HepG2 (cell line): ENCODE results near the gene TSPAN15. TPM values are rescaled to one million over a fixed set of nuclear protein-coding genes. Genes with fewer than 3 reads are reported as not detected.

Experiments used
- ATAC-seq: fragments of 200-7000 bp; cut with Tn5 transposase; 3 replicates; pipeline ENCODE4 v1.9.1; 2020; ENCODE audit warnings: mild to moderate bottlenecking, moderate library complexity
- BruUV-seq: library from RNA; stranded (reverse); fragments of 400-500 nt; replicated peaks from 2 replicates; lab custom pipeline; 2021; lab: Mats Ljungman, UMichigan
- CTCF ChIA-PET: fragments of 300-600 bp; formaldehyde crosslinking; extraction: SDS; loops from one replicate; lab custom pipeline; 2021; ENCODE audit warnings: low total read pairs, inconsistent platforms, low intra/inter-chr PET ratio; lab: Yijun Ruan, JAX
- POLR2A ChIA-PET: fragments of 350-600 bp; sonication (Branson Sonifier 250); formaldehyde crosslinking; loops from one replicate; lab custom pipeline; 2020; ENCODE audit warnings: antibody characterized with exemption, inconsistent platforms; lab: Yijun Ruan, JAX
- DNase-seq: peaks from one replicate; pipeline ENCODE4 v3.0.0-alpha.2; 2015; ENCODE audit warnings: low spot score
- FAIRE-seq: peaks from 3 replicates; lab custom pipeline; 2011; peaks lifted over from hg19 to GRCh38; lab: Jason Lieb, UNC
- H2AFZ ChIP-seq: one replicate; pipeline ENCODE4 v1.6.1; 2011; ENCODE audit warnings: low read length, inconsistent platforms
- H3K27ac ChIP-seq: fragments of 300-600 bp; 3 replicates; pipeline ENCODE4 v1.8.0; 2011; ENCODE audit warnings: mixed run types, mild to moderate bottlenecking, mixed read lengths, low read length, inconsistent platforms; ENCODE audit not compliant: insufficient read depth; ENCODE audit errors: extremely low read length
- H3K27me3 ChIP-seq, 2 experiments: fragments of 200-600 bp in 1 of 2; 2 replicates in 1 of 2; 3 replicates in 1 of 2; pipeline versions ENCODE4 v1.6.0 to v1.8.0; 2011; ENCODE audit warnings: low read length in 2 of 2, mild to moderate bottlenecking in 2 of 2, moderate library complexity in 2 of 2, inconsistent platforms in 1 of 2; ENCODE audit not compliant: insufficient read depth in 2 of 2, control insufficient read depth in 1 of 2
- H3K36me3 ChIP-seq, 2 experiments: fragments of 200-600 bp in 1 of 2; replicated peaks in 1 of 2; 2 replicates in 1 of 2; 3 replicates in 1 of 2; pipeline versions ENCODE4 v1.5.1 to v1.8.0; 2011; ENCODE audit warnings: low read length in 2 of 2, inconsistent platforms in 1 of 2; ENCODE audit not compliant: insufficient read depth in 2 of 2, control insufficient read depth in 1 of 2
- H3K4me1 ChIP-seq: 2 replicates; pipeline ENCODE4 v1.5.1; 2012; ENCODE audit warnings: low read length, inconsistent platforms; ENCODE audit not compliant: insufficient read depth
- H3K4me2 ChIP-seq: 2 replicates; pipeline ENCODE4 v1.6.0; 2011; ENCODE audit warnings: low read depth, low read length, inconsistent platforms
- H3K4me3 ChIP-seq, 3 experiments: fragments of 200-600 bp in 1 of 3; sonication (generic), shearing (Covaris generic) in 1 of 3; replicated peaks in 1 of 3; 2 replicates each; pipeline ENCODE4 v1.5.1; 2011 to 2016; ENCODE audit warnings: low read length in 3 of 3, inconsistent platforms in 2 of 3, low read depth in 2 of 3, mild to moderate bottlenecking in 2 of 3, control low read depth in 1 of 3, mixed read lengths in 1 of 3; ENCODE audit not compliant: insufficient read depth in 1 of 3
- H3K79me2 ChIP-seq: one replicate; pipeline ENCODE4 v1.6.1; 2011; ENCODE audit warnings: low read length, inconsistent platforms; ENCODE audit not compliant: insufficient read depth
- H3K9ac ChIP-seq: 2 replicates; pipeline ENCODE4 v1.6.0; 2011; ENCODE audit warnings: mild to moderate bottlenecking, low read depth, low read length, inconsistent platforms; ENCODE audit not compliant: insufficient read depth
- H3K9me3 ChIP-seq: 2 replicates; pipeline ENCODE4 v1.5.1; 2012; ENCODE audit warnings: mild to moderate bottlenecking, low read length
- H4K20me1 ChIP-seq: 2 replicates; pipeline ENCODE4 v1.6.0; 2011; ENCODE audit warnings: inconsistent platforms, mild to moderate bottlenecking, low read length, moderate library complexity; ENCODE audit not compliant: insufficient read depth
- ASH2L ChIP-seq: fragments of 300-600, 200-600 bp; sonication (generic); IDR thresholded peaks from 2 replicates; pipeline ENCODE4 v1.7.0; 2017; ENCODE audit warnings: low read depth, mild to moderate bottlenecking, moderate library complexity, mixed read lengths, low read length; ENCODE audit not compliant: insufficient read length
- ELF1 ChIP-seq: sonication (generic); formaldehyde crosslinking; IDR thresholded peaks from 2 replicates; pipeline ENCODE4 v1.4.0; 2020; ENCODE audit warnings: missing genetic modification reagents
- KAT2B ChIP-seq: fragments of 150-350 bp; IDR thresholded peaks from 2 replicates; pipeline ENCODE4 v1.6.1; 2014; ENCODE audit warnings: low read depth, low read length, borderline replicate concordance
- NFATC3 ChIP-seq: sonication (generic); formaldehyde crosslinking; IDR thresholded peaks from 2 replicates; pipeline ENCODE4 v1.5.1; 2020; ENCODE audit warnings: mild to moderate bottlenecking, missing genetic modification reagents
- RAD21 ChIP-seq: fragments of 450-650 bp; formaldehyde crosslinking; IDR thresholded peaks from 2 replicates; pipeline ENCODE4 v1.5.0; 2020; ENCODE audit warnings: mild to moderate bottlenecking
- RFX1 ChIP-seq: fragments of 450-650 bp; IDR thresholded peaks from 2 replicates; pipeline ENCODE4 v1.6.1; 2017
- SMARCE1 ChIP-seq: fragments of 450-650 bp; IDR thresholded peaks from 2 replicates; pipeline ENCODE4 v1.6.1; 2017; ENCODE audit warnings: borderline replicate concordance
- U2AF2 ChIP-seq: fragments of 200-400 bp; formaldehyde crosslinking; IDR thresholded peaks from 2 replicates; pipeline ENCODE4 v1.6.1; 2017; ENCODE audit warnings: low read depth, mild to moderate bottlenecking, low read length
- ZIK1 ChIP-seq: sonication (generic); formaldehyde crosslinking; IDR thresholded peaks from 2 replicates; pipeline ENCODE4 v1.5.0; 2020; ENCODE audit warnings: mild to moderate bottlenecking, low read depth, missing genetic modification reagents, borderline replicate concordance
- ZNF180 ChIP-seq: sonication (generic); formaldehyde crosslinking; IDR thresholded peaks from 2 replicates; pipeline ENCODE4 v1.4.0; 2020; ENCODE audit warnings: low read depth, missing genetic modification reagents, borderline replicate concordance
- ZSCAN9 ChIP-seq: IDR thresholded peaks from 2 replicates; pipeline ENCODE4 v1.6.1; 2016; ENCODE audit warnings: borderline replicate concordance
- WGBS: methylation state at CpG from one replicate; pipeline ENCODE4 v1.1.6; 2017; ENCODE audit warnings: low lambda C conversion rate; 5-methylcytosine and 5-hydroxymethylcytosine counted together
- in situ Hi-C: cut with HindIII; loops from 2 replicates; pipeline ENCODE4 v1.10.0; 2017; ENCODE audit warnings: low pct_unique_long_range_greater_than_20kb; ENCODE audit not compliant: extremely low pct_ligation_motif_present
- intact Hi-C: fragments of 100-400 bp; cut with micrococcal nuclease; formaldehyde crosslinking; loops from one replicate; pipeline ENCODE4 v1.10.0; 2022; ENCODE audit not compliant: unreplicated experiment
- polyA plus RNA-seq, 8 experiments: library from polyadenylated mRNA; depleted of rRNA in 3 of 8; stranded (reverse) in 7 of 8; unstranded in 1 of 8; fragments of >200 nt; fragmentation: Illumina TruSeq in 4 of 8; extraction: Trizol in 4 of 8; gene quantifications; 2 replicates each; pipeline versions ENCODE4 v1.2.1 to v1.2.3, GENCODE V29; 2011 to 2016; ENCODE audit warnings: low read depth in 4 of 8, missing spikeins in 1 of 8, mixed read lengths in 1 of 8; ENCODE audit not compliant: insufficient read depth in 1 of 8
- total RNA-seq, 5 experiments: library from RNA; depleted of rRNA; stranded (reverse); fragments of >200 nt; fragmentation: Illumina TruSeq; extraction: Trizol; gene quantifications; 2 replicates each; pipeline ENCODE4 v1.2.3, GENCODE V29; 2016; ENCODE audit warnings: low read depth in 1 of 5
- TF ChIP-seq, protein P1 (sequence below): sonication (generic); formaldehyde crosslinking; IDR thresholded peaks from 2 replicates; pipeline ENCODE4 v1.8.0; 2022; ENCODE audit warnings: missing genetic modification reagents, mild to moderate bottlenecking, inconsistent platforms, borderline replicate concordance
- TF ChIP-seq, protein P2 (sequence below): sonication (generic); formaldehyde crosslinking; IDR thresholded peaks from 2 replicates; pipeline ENCODE4 v1.8.1; 2023; ENCODE audit warnings: mild to moderate bottlenecking, inconsistent platforms, moderate library complexity, missing genetic modification reagents, borderline replicate concordance

TSPAN15 gene
- total and polyA plus RNA-seq, 2 of the 13 experiments (the other 11 are each of a cell fraction or from before 2014, with no cell fraction given), result 0.27 to 3.2 TPM

DNA sequence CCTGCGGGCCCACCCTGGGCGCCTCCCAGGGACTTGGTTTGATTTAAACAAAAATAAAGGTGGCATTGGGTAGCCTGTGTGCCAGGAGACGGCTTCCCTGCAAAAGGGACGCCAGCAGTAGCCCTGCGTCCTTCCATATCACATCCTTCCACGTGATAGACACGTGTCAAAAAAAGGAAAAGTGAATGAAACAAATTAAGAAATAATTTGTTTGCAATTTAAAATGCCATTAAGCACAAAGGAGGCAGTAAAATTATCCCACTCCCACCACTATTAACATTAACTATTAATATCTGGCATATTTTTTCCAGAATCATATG is 42.1 kb upstream of the TSPAN15 start:
- Histone ChIP-seq H2AFZ (no peak overlapping the region), H3K79me2 (no peaks in the 10 kb centered on the region), H4K20me1 (no peaks in the 10 kb centered on the region), H3K4me3 (peak overlapping the region in 1 of 3 experiments; percentile 21; a peak in 1 of 6 replicates), H3K27me3 (0 out of 5 replicates have a peak, but pooled peaks cover 0 to 4% of the 10 kb centered on the region in 2 experiments), H3K9me3 (no peaks in the 10 kb centered on the region), H3K36me3 (no peaks in the 10 kb centered on the region), H3K9ac (no peak overlapping the region), H3K4me2 (peak overlapping the region; percentile 59), H3K27ac (no peak overlapping the region), H3K4me1 (peaks cover 13% of the 10 kb centered on the region)
- no peak for TF ChIP-seq NFATC3 (CRISPR knock-in tag)
- no peak for TF ChIP-seq ZNF180 (CRISPR knock-in tag)
- TF ChIP-seq ELF1 (CRISPR knock-in tag), result 0 out of 2 replicates have a peak, but pooled peaks have one; percentile 2
- no peak for TF ChIP-seq ASH2L
- peak; percentile 4; the same call in 1 of the 2 replicates for TF ChIP-seq RAD21
- no peak for TF ChIP-seq ZIK1 (CRISPR knock-in tag)
- CTCF ChIA-PET, result interaction anchor here (0.8 to 3.7 kb wide), 2 partner anchors 41 to 98 kb away, joined by 4 to 56 read pairs; no protein-coding TSS in a partner anchor
- WGBS, result 61% methylated on average over 7 of the region's 7 CpGs
- BruUV-seq, result no TSS peak
- DNase-seq (no peak), ATAC-seq (no peak), FAIRE-seq (no peak)
- POLR2A ChIA-PET, result interaction anchor here (1.0 kb wide), 1 partner anchor 16 kb away, joined by 3 read pairs; no protein-coding TSS in a partner anchor
- intact Hi-C loops, result no loop called here
- in situ Hi-C loops, result loop anchor here (5.0 kb wide), 2 partner anchors 98 to 228 kb away; no protein-coding TSS in a partner anchor

- Histone ChIP-seq H4K20me1 (no peaks in the 10 kb centered on the region), H3K9ac (no peak overlapping the region), H2AFZ (no peak overlapping the region), H3K79me2 (no peaks in the 10 kb centered on the region), H3K4me1 (peaks cover 13% of the 10 kb centered on the region), H3K9me3 (no peaks in the 10 kb centered on the region), H3K4me2 (no peak overlapping the region), H3K27me3 (0 out of 5 replicates have a peak, but pooled peaks cover 0 to 4% of the 10 kb centered on the region in 2 experiments), H3K4me3 (no peak overlapping the region), H3K36me3 (no peaks in the 10 kb centered on the region), H3K27ac (no peak overlapping the region)
- no peak for ATAC-seq
- CTCF ChIA-PET, result interaction anchor here (3.7 kb wide), 1 partner anchor 97 kb away, joined by 56 read pairs; no protein-coding TSS in a partner anchor
- no peak for FAIRE-seq
- POLR2A ChIA-PET, result no interaction called here
- in situ Hi-C loops (loop anchor here (5.0 kb wide), 2 partner anchors 97 to 227 kb away; no protein-coding TSS in a partner anchor), intact Hi-C loops (no loop called here)
- DNase-seq, result no peak
- WGBS, result 50% methylated on average over 5 of the region's 6 CpGs
- no TSS peak for BruUV-seq
- no peak for TF ChIP-seq RFX1
- TF ChIP-seq ZSCAN9, result no peak
- no peak for TF ChIP-seq SMARCE1
- no peak for TF ChIP-seq U2AF2
- TF ChIP-seq, protein P1, sequence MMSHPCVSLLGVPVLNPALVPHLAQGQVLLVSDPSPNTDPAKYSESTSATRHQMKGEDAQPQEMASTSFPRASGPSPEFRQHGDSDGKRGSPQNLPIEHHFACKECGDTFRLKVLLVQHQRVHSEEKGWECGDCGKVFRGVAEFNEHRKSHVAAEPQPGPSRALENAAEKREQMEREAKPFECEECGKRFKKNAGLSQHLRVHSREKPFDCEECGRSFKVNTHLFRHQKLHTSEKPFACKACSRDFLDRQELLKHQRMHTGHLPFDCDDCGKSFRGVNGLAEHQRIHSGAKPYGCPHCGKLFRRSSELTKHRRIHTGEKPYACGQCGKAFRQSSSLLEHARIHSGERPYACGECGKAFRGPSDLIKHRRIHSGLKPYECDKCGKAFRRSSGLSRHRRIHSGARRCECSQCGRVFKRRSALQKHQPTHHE (CRISPR knock-in tag), result no peak
- TF ChIP-seq, protein P2, sequence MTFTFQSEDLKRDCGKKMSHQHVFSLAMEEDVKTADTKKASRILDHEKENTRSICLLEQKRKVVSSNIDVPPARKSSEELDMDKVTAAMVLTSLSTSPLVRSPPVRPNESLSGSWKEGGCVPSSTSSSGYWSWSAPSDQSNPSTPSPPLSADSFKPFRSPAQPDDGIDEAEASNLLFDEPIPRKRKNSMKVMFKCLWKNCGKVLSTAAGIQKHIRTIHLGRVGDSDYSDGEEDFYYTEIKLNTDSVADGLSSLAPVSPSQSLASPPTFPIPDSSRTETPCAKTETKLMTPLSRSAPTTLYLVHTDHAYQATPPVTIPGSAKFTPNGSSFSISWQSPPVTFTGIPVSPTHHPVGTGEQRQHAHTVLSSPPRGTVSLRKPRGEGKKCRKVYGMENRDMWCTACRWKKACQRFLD (CRISPR knock-in tag), result no peak
- TF ChIP-seq KAT2B, result no peak
Observed at GRCh38 chr10:69409968-69410367, 41.3 kb upstream of the TSPAN15 start.
